HG03457 (cell line): ENCODE data around the gene RABGAP1.

Source experiments
- ATAC-seq: cut with Tn5 transposase; IDR thresholded peaks from one replicate; pipeline ENCODE4 v1.9.1; 2021; ENCODE audit warnings: moderate number of reproducible peaks; ENCODE audit not compliant: unreplicated experiment

RABGAP1 gene

GRCh38 chr9:122944960-122945888, 4.4 kb downstream of the RABGAP1 start:
- no peak for ATAC-seq

- no peak for ATAC-seq
Observed at GRCh38 chr9:122946461-122947005, 5.7 kb downstream of the RABGAP1 start.

DNA sequence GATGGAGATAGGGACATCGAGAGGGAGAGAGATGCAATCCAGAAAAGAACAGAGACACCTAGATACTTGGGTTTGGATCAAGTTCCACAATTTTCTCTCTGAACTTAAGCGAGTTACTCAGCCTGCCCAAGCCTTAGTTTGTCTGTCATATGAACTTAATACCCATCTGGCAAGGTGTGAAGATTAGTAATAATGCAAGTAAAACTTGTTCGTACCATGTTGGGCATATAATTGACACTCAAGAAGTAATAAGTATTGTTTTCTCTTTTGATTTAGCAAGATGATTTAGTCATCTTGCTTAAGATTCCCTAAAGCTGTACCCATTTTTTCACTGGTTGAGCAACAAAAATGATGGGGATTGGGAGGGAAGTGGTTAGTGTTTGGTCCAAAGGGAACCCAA, 7.5 kb downstream of the RABGAP1 start:
- no peak for ATAC-seq

- ATAC-seq: no peak
Observed at GRCh38 chr9:122949696-122950095, 8.9 kb downstream of the RABGAP1 start.

DNA sequence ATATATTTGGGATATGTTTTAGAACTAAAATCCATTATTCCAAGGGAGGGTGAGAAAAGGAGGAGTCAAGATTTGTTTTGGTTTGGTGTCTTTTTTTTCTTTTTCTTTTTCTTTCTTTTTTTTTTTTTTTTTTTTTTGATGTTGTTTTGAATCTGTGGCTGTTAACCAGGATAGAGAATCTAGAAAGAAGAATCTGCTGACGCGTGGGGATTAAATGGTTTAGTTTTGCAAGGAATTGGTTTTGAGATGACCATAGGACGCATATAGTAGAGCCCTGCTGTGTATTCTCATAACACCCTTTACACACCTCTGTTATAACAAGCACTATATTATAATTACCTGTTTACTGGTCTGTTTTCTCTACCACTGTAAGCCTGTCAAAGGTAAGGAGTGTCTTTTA, 9.4 kb downstream of the RABGAP1 start:
- no peak for ATAC-seq

- no peak for ATAC-seq
Observed at GRCh38 chr9:122951056-122951455, 10.2 kb downstream of the RABGAP1 start.

- no peak for ATAC-seq
Observed at GRCh38 chr9:122954253-122954691, 13.5 kb downstream of the RABGAP1 start.

GRCh38 chr9:122955961-122956360, 15.1 kb downstream of the RABGAP1 start:
- no peak for ATAC-seq

- ATAC-seq: no peak
Observed at GRCh38 chr9:122961139-122961538, 20.3 kb downstream of the RABGAP1 start.

DNA sequence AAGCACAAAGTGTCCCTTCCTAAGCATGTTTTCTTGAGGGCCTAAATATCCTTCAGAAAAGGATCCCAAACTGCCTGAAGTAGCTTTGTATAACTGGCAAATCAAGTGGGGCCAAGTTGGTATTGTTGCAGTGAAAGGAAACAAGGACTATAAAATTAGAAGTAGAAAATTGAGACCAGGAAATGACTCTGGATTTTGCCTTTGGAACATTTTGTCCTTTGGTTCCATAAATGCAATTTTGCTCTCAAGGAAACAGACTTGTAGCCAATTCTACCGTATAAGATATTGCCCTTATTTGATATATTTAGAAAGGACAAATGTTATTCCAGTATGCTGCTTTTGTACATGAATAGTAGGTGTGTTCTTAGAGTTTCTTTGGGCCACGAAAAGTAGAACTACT, 34.4 kb downstream of the RABGAP1 start:
- no peak for ATAC-seq

DNA sequence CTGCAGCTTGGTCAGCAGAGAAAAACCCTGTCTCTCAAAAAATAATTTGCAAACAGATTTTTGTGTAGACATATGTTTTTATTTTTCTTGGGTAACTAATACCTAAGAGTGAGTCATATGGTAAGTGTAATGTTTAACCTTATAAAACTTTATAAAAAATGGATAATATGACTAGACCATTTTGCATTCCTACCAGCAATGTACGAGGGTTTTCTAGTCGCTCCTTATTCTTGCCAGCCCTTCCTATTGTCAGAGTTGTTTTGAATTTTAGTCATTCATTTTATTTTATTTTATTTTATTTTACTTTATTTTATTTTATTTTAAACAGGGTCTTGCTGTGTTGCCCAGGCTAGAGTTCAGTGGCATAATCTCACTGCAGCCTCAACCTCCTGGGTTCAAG, 37.8 kb downstream of the RABGAP1 start:
- ATAC-seq: no peak

DNA sequence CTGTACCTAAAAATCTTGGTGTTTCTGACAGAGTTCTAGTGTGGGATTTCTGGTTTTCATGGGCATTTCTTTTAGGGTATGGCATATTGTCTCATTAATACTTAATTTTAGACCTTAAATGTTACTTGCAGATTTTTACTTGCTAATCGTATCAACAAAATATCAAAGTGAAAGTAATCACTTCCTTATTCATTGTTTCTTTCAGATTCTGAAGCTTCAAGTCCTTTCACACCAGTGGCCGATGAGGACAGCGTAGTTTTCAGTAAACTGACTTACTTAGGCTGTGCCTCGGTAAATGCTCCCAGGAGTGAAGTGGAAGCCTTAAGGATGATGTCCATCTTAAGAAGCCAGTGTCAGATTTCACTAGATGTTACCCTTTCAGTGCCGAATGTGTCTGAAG, 45.2 kb downstream of the RABGAP1 start:
- ATAC-seq: no peak

- no peak for ATAC-seq
Observed at GRCh38 chr9:122988141-122988540, 47.3 kb downstream of the RABGAP1 start.

GRCh38 chr9:122988920-122989621, 48.3 kb downstream of the RABGAP1 start:
- ATAC-seq: peak; percentile 40

- no peak for ATAC-seq
Observed at GRCh38 chr9:122991370-122991830, 50.6 kb downstream of the RABGAP1 start.

DNA sequence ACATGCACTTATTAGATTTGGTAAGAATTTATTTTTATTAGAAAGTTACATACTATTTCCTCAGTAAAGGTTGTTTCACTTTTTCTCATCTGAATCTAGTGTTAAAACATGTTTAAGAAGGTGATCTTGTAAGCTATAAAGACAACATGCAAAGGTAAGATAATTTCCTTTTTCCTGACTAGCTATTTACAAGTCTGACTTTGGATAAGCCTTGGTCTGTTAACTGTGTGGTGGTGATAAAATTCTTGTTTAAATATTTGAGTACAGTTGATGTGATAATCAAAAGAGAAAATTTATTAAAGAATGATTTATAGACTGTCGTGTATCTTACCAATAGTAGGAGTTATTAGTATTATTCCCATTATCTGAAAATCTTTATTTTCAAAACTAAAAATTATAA, 55.8 kb downstream of the RABGAP1 start:
- no peak for ATAC-seq

- ATAC-seq: no peak
Observed at GRCh38 chr9:122998448-122998847, 57.6 kb downstream of the RABGAP1 start.

DNA sequence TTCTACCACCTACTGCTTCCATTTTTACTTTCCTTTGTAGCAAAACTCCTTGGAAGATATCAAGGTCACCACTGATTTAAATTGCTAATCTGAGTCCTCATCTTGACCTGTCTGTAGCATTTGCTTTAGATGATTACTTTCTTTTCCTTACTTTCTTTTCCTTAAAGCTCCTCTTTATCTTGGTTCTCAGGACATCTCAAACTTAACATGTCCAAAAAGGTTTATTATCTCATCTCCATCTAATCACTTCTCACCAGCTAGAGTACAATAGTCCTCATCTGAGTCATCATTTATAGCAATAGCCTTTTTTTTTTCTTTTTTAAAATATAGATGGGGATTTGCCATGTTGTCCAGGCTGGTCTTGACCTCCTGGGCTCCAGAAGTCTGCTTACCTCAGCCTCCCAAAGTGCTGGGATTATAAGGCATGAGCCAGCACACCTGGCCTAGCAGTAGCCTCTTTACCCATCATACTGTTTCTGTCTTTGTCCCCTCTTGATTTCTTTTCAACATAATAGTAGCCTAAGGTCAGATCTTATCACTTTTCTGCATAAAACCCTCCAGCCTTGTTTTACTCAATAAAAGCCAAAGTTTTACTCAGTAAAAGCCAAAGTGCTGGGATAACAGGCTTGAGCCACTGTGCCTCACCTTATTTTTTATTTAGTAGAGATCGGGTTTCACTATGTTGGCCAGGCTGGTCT, 59.7 kb downstream of the RABGAP1 start:
- ATAC-seq: no peak

DNA sequence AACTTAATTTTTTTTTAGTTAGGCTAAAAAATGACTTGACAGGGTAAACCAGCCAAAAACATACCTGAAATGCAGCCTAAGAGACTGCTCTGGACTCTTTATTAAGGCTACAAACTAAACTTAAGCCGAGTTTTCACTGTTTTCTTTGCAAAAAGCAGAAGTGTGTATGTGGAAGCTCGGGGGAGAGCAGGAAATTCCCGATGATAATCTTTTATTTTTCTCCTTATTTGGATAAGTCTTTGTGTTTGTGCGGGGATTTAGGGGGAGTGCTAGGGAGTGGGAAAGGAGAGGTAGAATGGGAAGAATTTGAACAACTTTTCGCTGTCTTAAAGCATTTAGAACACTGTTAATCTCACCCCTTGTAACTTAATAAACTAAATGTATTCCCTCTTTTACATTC, 61.9 kb downstream of the RABGAP1 start:
- no peak for ATAC-seq

DNA sequence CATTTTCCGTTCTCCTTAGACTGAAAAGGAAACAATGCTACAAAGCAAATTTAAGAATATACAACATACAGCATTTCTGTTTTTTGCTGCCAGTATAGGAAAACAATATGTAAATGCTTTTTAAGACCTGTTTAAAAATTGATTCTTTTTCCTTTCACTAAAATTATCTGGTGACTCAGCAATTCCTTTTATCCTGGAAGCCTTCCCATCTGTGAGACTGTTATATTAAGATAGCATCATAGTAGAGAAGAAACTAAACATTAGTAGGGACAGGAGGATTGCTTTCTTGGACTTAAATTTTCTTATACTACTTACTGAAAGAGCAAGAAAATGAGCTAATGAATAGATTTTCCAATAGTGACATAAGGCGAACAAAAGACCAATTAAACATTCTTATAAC, 62.6 kb downstream of the RABGAP1 start:
- ATAC-seq: no peak

- ATAC-seq: no peak
Observed at GRCh38 chr9:123005964-123006363, 65.1 kb downstream of the RABGAP1 start.
